RWPE2 (cell line): ENCODE measurements around the gene YWHAQ.
"Not testable (repeated sequence)": the region's sequence is repeated elsewhere in the genome, so short reads cannot be mapped to it uniquely, and the experiment has no call there.

Experiments
- ATAC-seq: fragments of 200-7000 bp; cut with Tn5 transposase; 3 replicates; pipeline ENCODE4 v1.9.1; 2021; ENCODE audit warnings: low read depth
- DNase-seq: peaks from one replicate; pipeline ENCODE4 v3.0.0-alpha.2; 2020; ENCODE audit warnings: low spot score
- H3K27ac ChIP-seq: fragments of 450-650 bp; 2 replicates; pipeline ENCODE4 v1.5.1; 2017; ENCODE audit warnings: mild to moderate bottlenecking; ENCODE audit not compliant: poor library complexity, severe bottlenecking
- H3K27me3 ChIP-seq: fragments of 250-450 bp; sonication (Bioruptor Pico); 2 replicates; pipeline ENCODE4 v1.5.1; 2021; ENCODE audit warnings: mild to moderate bottlenecking, moderate library complexity; ENCODE audit not compliant: insufficient read depth, poor library complexity, severe bottlenecking
- H3K36me3 ChIP-seq: fragments of 250-450 bp; sonication (Bioruptor Pico); 2 replicates; pipeline ENCODE4 v1.5.1; 2020; ENCODE audit warnings: low read depth, mild to moderate bottlenecking, moderate library complexity
- H3K4me1 ChIP-seq: fragments of 250-450 bp; sonication (Bioruptor Pico); 2 replicates; pipeline ENCODE4 v1.5.1; 2021; ENCODE audit warnings: mild to moderate bottlenecking, moderate library complexity; ENCODE audit not compliant: insufficient read depth, poor library complexity, severe bottlenecking
- H3K4me3 ChIP-seq: fragments of 250-450 bp; sonication (Bioruptor Pico); 2 replicates; pipeline ENCODE4 v1.5.1; 2021; ENCODE audit warnings: mild to moderate bottlenecking, moderate library complexity; ENCODE audit not compliant: severe bottlenecking
- H3K9me3 ChIP-seq: fragments of 250-450 bp; sonication (Bioruptor Pico); 2 replicates; pipeline ENCODE4 v1.5.1; 2021; ENCODE audit warnings: mild to moderate bottlenecking, moderate library complexity; ENCODE audit not compliant: severe bottlenecking
- TF ChIP-seq, protein P1 (sequence below): fragments of 450-650 bp; IDR thresholded peaks from one replicate; pipeline ENCODE4 v1.5.1; 2017; ENCODE audit warnings: mild to moderate bottlenecking, moderate library complexity; ENCODE audit not compliant: poor library complexity, severe bottlenecking

YWHAQ gene

DNA sequence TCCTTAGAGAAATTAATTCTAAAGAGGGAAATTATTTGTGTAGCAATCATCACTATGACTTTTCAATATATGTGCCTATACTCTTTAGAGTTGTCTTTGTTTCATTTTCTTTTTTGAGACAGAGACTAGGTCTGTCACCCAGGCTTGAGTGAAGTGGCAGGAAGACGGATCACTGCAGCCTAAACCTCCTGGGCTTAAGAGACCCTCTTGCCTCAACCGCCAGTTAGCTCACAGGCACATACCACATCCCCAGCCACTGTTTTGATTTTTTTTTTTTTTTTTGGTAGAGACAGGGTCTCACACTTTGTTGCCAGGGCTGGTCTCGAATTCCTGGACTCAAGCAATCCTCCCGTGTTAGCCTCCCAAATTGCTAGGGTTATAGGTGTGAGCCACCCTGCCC is 12.4 kb downstream of the YWHAQ start:
- Histone ChIP-seq H3K4me3 (no peak overlapping the region), H3K9me3 (no peaks in the 10 kb centered on the region), H3K27ac (no peak overlapping the region), H3K36me3 (peaks cover 53% of the 10 kb centered on the region), H3K4me1 (peaks cover 8% of the 10 kb centered on the region), H3K27me3 (no peaks in the 10 kb centered on the region)
- ATAC-seq: no peak
- TF ChIP-seq, protein P1, sequence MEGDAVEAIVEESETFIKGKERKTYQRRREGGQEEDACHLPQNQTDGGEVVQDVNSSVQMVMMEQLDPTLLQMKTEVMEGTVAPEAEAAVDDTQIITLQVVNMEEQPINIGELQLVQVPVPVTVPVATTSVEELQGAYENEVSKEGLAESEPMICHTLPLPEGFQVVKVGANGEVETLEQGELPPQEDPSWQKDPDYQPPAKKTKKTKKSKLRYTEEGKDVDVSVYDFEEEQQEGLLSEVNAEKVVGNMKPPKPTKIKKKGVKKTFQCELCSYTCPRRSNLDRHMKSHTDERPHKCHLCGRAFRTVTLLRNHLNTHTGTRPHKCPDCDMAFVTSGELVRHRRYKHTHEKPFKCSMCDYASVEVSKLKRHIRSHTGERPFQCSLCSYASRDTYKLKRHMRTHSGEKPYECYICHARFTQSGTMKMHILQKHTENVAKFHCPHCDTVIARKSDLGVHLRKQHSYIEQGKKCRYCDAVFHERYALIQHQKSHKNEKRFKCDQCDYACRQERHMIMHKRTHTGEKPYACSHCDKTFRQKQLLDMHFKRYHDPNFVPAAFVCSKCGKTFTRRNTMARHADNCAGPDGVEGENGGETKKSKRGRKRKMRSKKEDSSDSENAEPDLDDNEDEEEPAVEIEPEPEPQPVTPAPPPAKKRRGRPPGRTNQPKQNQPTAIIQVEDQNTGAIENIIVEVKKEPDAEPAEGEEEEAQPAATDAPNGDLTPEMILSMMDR: no peak
- no peak for DNase-seq

- Histone ChIP-seq H3K27me3 (no peaks in the 10 kb centered on the region), H3K27ac (no peak overlapping the region), H3K9me3 (no peaks in the 10 kb centered on the region), H3K4me1 (peaks cover 8% of the 10 kb centered on the region), H3K36me3 (peaks cover 50% of the 10 kb centered on the region), H3K4me3 (no peak overlapping the region)
- ATAC-seq: no peak
- TF ChIP-seq, protein P1: no peak
- DNase-seq: no peak
These were observed 13.0 kb downstream of the YWHAQ start for GRCh38 chr2:9617749-9618148.

GRCh38 chr2:9617296-9617695 is 13.5 kb downstream of the YWHAQ start:
- DNase-seq (no peak), ATAC-seq (no peak)
- Histone ChIP-seq H3K27ac (no peak overlapping the region), H3K9me3 (no peaks in the 10 kb centered on the region), H3K4me1 (peaks cover 8% of the 10 kb centered on the region), H3K36me3 (peaks cover 48% of the 10 kb centered on the region), H3K27me3 (no peaks in the 10 kb centered on the region), H3K4me3 (no peak overlapping the region)
- TF ChIP-seq, protein P1: no peak

GRCh38 chr2:9614562-9614961 is 16.2 kb downstream of the YWHAQ start:
- TF ChIP-seq, protein P1: no peak
- no peaks in the 10 kb centered on the region for H3K27me3 ChIP-seq
- no peak for DNase-seq
- no peak for ATAC-seq
- H3K36me3 ChIP-seq: peaks cover 31% of the 10 kb centered on the region
- H3K4me1 ChIP-seq: peaks cover 8% of the 10 kb centered on the region
- H3K4me3 ChIP-seq: no peak overlapping the region
- H3K27ac ChIP-seq: no peak overlapping the region
- H3K9me3 ChIP-seq: no peaks in the 10 kb centered on the region

DNA sequence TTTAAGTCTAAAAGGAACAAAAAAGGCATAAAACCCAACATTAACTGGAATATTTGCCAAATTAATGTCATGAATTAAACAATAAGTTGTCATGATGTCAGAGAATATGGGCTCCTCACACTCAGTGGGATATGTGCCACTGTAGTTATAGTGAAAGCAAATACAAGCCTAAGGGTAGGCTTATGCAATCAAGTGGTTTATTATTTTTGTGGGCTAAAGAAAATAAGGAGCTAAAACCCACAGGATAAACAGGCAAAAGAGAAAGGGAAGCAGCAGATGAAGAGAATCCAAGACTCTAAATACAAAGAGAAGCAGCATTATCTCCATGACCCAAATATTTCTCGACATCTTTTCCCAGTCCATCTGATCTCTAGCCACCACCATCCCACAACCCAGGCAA is 17.5 kb downstream of the YWHAQ start:
- ATAC-seq: peak; percentile 55; the same call in 2 of the 3 replicates
- peaks cover 30% of the 10 kb centered on the region for H3K36me3 ChIP-seq

DNA sequence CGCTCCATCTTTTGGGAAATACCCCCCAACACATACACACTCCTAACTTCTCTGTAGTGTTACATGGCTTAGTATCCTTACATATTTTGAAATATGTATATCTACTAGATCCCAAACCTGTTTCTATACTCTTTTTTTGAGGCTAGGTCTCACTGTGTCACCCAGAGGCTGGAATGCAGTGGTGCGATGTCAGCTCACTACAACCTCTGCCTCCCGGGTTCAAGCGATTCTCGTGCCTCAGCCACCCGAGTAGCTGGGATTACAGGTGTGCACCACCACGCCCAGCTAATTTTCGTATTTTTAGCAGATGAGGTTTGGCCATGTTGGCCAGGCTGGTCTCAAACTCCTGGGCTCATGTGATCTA is 19.3 kb downstream of the YWHAQ start:
- H3K27ac ChIP-seq, H3K4me3 ChIP-seq, H3K27me3 ChIP-seq, DNase-seq, ATAC-seq, H3K9me3 ChIP-seq: not testable (repeated sequence)
- peaks cover 24% of the 10 kb centered on the region for H3K4me1 ChIP-seq
- H3K36me3 ChIP-seq: peaks cover 17% of the 10 kb centered on the region

More for the DNA sequence above, 17.5 kb downstream of the YWHAQ start:
- no peak for DNase-seq
- Histone ChIP-seq H3K4me1 (peaks cover 18% of the 10 kb centered on the region), H3K27me3 (no peaks in the 10 kb centered on the region), H3K27ac (no peak overlapping the region), H3K9me3 (no peaks in the 10 kb centered on the region), H3K4me3 (no peak overlapping the region)
- TF ChIP-seq, protein P1: no peak
